H1 (cell line): ENCODE results near the gene FAM209B.

Experiments
- BRCA1 ChIP-seq: IDR thresholded peaks from 2 replicates; pipeline ENCODE4 v1.6.1; 2012; ENCODE audit warnings: low read depth, low read length, improper control_type of control experiment
- CHD2 ChIP-seq: IDR thresholded peaks from 2 replicates; pipeline ENCODE4 v1.6.1; 2012; ENCODE audit warnings: low read length, improper control_type of control experiment
- EP300 ChIP-seq, 2 experiments: IDR thresholded peaks; 1 replicate in 1 of 2; 2 replicates in 1 of 2; pipeline ENCODE4 v1.6.1; 2011 to 2012; ENCODE audit warnings: low read depth in 2 of 2, low read length in 2 of 2, mild to moderate bottlenecking in 2 of 2, borderline replicate concordance in 1 of 2, inconsistent platforms in 1 of 2, moderate library complexity in 1 of 2
- EZH2 ChIP-seq: fragments of 200-600 bp; sonication (generic); IDR thresholded peaks from 2 replicates; pipeline ENCODE4 v1.7.1; 2012; ENCODE audit warnings: low read depth, mild to moderate bottlenecking, moderate library complexity, low read length, inconsistent platforms; ENCODE audit not compliant: severe bottlenecking
- HDAC2 ChIP-seq, 2 experiments: fragments of 300-600 bp in 1 of 2; sonication (generic) in 1 of 2; IDR thresholded peaks; 2 replicates each; pipeline ENCODE4 v1.6.1; 2011 to 2012; ENCODE audit warnings: low read depth in 2 of 2, low read length in 2 of 2, mild to moderate bottlenecking in 2 of 2, moderate library complexity in 2 of 2, borderline replicate concordance in 1 of 2, inconsistent platforms in 1 of 2
- KDM5A ChIP-seq: fragments of 200-600 bp; IDR thresholded peaks from 2 replicates; pipeline ENCODE4 v1.7.1; 2012; ENCODE audit warnings: mild to moderate bottlenecking, low read length, inconsistent platforms, mixed read lengths
- POU5F1 ChIP-seq: IDR thresholded peaks from 2 replicates; pipeline ENCODE4 v1.6.1; 2011; ENCODE audit warnings: low read depth, mild to moderate bottlenecking, low read length, moderate library complexity
- TBP ChIP-seq: IDR thresholded peaks from 2 replicates; pipeline ENCODE4 v1.6.1; 2011; ENCODE audit warnings: low read depth, low read length, improper control_type of control experiment
- TF ChIP-seq, protein P1 (sequence below), 3 experiments: IDR thresholded peaks; 1 replicate in 2 of 3; 2 replicates in 1 of 3; pipeline versions ENCODE4 v1.5.1 to v1.6.1; 2011; ENCODE audit warnings: low read length in 3 of 3, mild to moderate bottlenecking in 3 of 3, inconsistent platforms in 2 of 3, low read depth in 1 of 3, moderate library complexity in 1 of 3; ENCODE audit not compliant: insufficient read depth in 1 of 3; ENCODE audit errors: control extremely low read depth in 1 of 3

DNA sequence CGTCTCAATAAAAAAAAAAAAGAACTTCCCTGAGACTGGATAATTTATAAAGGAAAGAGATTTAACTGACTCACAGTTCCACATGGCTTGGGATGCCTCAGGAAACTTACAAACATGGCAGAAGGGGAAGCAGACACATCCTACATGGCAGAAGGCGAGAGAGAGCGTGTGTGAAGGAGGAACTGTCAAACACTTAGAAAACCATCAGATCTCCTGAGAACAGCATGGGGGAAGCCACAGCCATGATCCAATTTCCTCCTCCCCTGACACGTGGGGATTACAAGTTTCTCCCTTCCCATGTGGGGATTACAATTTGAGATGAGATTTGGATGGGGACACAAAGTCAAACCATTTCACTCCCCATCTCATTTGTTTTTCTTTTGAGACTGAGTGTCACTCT, 49.5 kb downstream of the FAM209B start:
- no peak for TF ChIP-seq HDAC2 (IDR thresholded peaks at IDR 0.05; ENCODE audit: borderline replicate concordance in 1 of 2, low read depth in 2 of 2, low read length in 2 of 2)
- TF ChIP-seq EP300 (IDR thresholded peaks at IDR 0.05; ENCODE audit: borderline replicate concordance in 1 of 2, low read depth in 2 of 2, low read length in 2 of 2), result no peak
- TF ChIP-seq, protein P1, sequence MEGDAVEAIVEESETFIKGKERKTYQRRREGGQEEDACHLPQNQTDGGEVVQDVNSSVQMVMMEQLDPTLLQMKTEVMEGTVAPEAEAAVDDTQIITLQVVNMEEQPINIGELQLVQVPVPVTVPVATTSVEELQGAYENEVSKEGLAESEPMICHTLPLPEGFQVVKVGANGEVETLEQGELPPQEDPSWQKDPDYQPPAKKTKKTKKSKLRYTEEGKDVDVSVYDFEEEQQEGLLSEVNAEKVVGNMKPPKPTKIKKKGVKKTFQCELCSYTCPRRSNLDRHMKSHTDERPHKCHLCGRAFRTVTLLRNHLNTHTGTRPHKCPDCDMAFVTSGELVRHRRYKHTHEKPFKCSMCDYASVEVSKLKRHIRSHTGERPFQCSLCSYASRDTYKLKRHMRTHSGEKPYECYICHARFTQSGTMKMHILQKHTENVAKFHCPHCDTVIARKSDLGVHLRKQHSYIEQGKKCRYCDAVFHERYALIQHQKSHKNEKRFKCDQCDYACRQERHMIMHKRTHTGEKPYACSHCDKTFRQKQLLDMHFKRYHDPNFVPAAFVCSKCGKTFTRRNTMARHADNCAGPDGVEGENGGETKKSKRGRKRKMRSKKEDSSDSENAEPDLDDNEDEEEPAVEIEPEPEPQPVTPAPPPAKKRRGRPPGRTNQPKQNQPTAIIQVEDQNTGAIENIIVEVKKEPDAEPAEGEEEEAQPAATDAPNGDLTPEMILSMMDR (IDR thresholded peaks at IDR 0.05; ENCODE audit: control extremely low read depth in 1 of 3, insufficient read depth in 1 of 3, low read depth in 1 of 3, low read length in 3 of 3), result no peak
- no peak for TF ChIP-seq KDM5A
- no peak for TF ChIP-seq POU5F1
- TF ChIP-seq BRCA1, result no peak
- TF ChIP-seq TBP, result no peak
- no peak for TF ChIP-seq EZH2
- TF ChIP-seq CHD2, result no peak
